Measurements from ENCODE around the gene PEX7.

DNA sequence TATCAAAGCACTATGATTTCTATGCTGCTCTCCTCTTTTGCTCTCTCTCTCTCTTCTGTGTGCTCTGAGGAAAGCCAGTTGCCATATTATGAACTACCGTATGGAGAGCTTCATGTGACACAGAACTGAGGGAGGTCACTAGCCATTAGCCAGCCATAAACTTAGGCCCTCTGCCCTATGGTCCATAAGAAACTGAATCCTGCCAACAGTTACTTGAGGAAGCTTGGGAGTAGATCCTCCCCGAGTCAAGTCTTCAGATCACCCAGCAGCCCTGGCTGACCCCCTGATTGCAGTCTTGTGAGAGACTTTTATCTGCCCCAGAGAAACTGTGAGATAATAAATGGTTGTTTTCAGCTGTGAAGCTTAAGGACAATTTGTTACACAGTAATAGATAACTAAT, 5.7 kb upstream of the PEX7 start:
- TF ChIP-seq, protein P1, sequence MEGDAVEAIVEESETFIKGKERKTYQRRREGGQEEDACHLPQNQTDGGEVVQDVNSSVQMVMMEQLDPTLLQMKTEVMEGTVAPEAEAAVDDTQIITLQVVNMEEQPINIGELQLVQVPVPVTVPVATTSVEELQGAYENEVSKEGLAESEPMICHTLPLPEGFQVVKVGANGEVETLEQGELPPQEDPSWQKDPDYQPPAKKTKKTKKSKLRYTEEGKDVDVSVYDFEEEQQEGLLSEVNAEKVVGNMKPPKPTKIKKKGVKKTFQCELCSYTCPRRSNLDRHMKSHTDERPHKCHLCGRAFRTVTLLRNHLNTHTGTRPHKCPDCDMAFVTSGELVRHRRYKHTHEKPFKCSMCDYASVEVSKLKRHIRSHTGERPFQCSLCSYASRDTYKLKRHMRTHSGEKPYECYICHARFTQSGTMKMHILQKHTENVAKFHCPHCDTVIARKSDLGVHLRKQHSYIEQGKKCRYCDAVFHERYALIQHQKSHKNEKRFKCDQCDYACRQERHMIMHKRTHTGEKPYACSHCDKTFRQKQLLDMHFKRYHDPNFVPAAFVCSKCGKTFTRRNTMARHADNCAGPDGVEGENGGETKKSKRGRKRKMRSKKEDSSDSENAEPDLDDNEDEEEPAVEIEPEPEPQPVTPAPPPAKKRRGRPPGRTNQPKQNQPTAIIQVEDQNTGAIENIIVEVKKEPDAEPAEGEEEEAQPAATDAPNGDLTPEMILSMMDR (IDR thresholded peaks at IDR 0.05) = no peak
- no peak for TF ChIP-seq POLR2A (IDR thresholded peaks at IDR 0.05)

Measured in adrenal gland (tissue), 5 donors.